Caco-2 (cell line): ENCODE results near the gene ANKFY1. TPM values are rescaled to one million over a fixed set of nuclear protein-coding genes. Genes with fewer than 3 reads are reported as not detected.

Source experiments
- BruUV-seq: library from RNA; stranded (reverse); fragments of 400-500 nt; replicated peaks from 2 replicates; lab custom pipeline; 2021; lab: Mats Ljungman, UMichigan
- CTCF ChIA-PET: fragments of 300-600 bp; sonication (Branson Sonifier 250); formaldehyde crosslinking; loops from one replicate; lab custom pipeline; 2022; ENCODE audit warnings: antibody characterized with exemption; lab: Charles Lee
- POLR2A ChIA-PET: fragments of 300-600 bp; sonication (Branson Sonifier 250); formaldehyde crosslinking; loops from one replicate; lab custom pipeline; 2022; ENCODE audit warnings: antibody characterized with exemption; lab: Charles Lee
- DNase-seq, 2 experiments: peaks; one replicate each; pipeline versions ENCODE4 v3.0.0 to v3.0.0-alpha.2; 2020 to 2022
- H3K27me3 ChIP-seq: replicated peaks from 2 replicates; pipeline ENCODE4 v1.6.0; 2011; ENCODE audit warnings: low read length; ENCODE audit not compliant: control insufficient read depth, insufficient read depth
- H3K36me3 ChIP-seq: 2 replicates; pipeline ENCODE4 v1.5.1; 2011; ENCODE audit warnings: low read length; ENCODE audit not compliant: control insufficient read depth, insufficient read depth
- H3K4me1 ChIP-seq: fragments of 250-450 bp; sonication (Bioruptor Pico); 2 replicates; pipeline ENCODE4 v1.5.1; 2020; ENCODE audit warnings: mild to moderate bottlenecking
- H3K4me3 ChIP-seq: 2 replicates; pipeline ENCODE4 v1.5.1; 2011; ENCODE audit warnings: low read depth, mild to moderate bottlenecking, control low read depth, low read length
- H3K9me3 ChIP-seq: fragments of 250-450 bp; sonication (Bioruptor Pico); 2 replicates; pipeline ENCODE4 v1.5.1; 2020; ENCODE audit warnings: mild to moderate bottlenecking, moderate library complexity
- H3K27ac Mint-ChIP-seq: one replicate; pipeline ENCODE4 v1.8.0; 2022; ENCODE audit warnings: mixed read lengths; ENCODE audit not compliant: unreplicated experiment
- H3K27me3 Mint-ChIP-seq: one replicate; pipeline ENCODE4 v1.8.0; 2022; ENCODE audit warnings: mixed read lengths; ENCODE audit not compliant: insufficient read depth, unreplicated experiment
- H3K36me3 Mint-ChIP-seq: one replicate; pipeline ENCODE4 v1.8.0; 2022; ENCODE audit warnings: mild to moderate bottlenecking, mixed read lengths; ENCODE audit not compliant: insufficient read depth, unreplicated experiment
- H3K4me1 Mint-ChIP-seq: one replicate; pipeline ENCODE4 v1.8.0; 2022; ENCODE audit warnings: low read depth, mixed read lengths; ENCODE audit not compliant: unreplicated experiment
- H3K4me3 Mint-ChIP-seq: one replicate; pipeline ENCODE4 v1.8.0; 2022; ENCODE audit warnings: mild to moderate bottlenecking, moderate library complexity, mixed read lengths; ENCODE audit not compliant: unreplicated experiment
- H3K9me3 Mint-ChIP-seq: one replicate; pipeline ENCODE4 v1.8.0; 2022; ENCODE audit warnings: mixed read lengths; ENCODE audit not compliant: unreplicated experiment
- CTCF ChIP-seq, 2 experiments: fragments of 200-600 bp in 1 of 2; IDR thresholded peaks; 1 replicate in 1 of 2; 2 replicates in 1 of 2; pipeline versions ENCODE4 v1.5.1 to v1.8.0; 2011 to 2022; ENCODE audit warnings: antibody characterized with exemption in 1 of 2, control low read depth in 1 of 2, inconsistent platforms in 1 of 2, low read depth in 1 of 2, low read length in 1 of 2, mild to moderate bottlenecking in 1 of 2, moderate library complexity in 1 of 2; ENCODE audit not compliant: insufficient read depth in 1 of 2, severe bottlenecking in 1 of 2, unreplicated experiment in 1 of 2
- intact Hi-C: fragments of 100-400 bp; cut with micrococcal nuclease; formaldehyde crosslinking; loops from one replicate; pipeline ENCODE4 v1.10.0; 2022; ENCODE audit not compliant: unreplicated experiment
- total RNA-seq: library from RNA; stranded (reverse); gene quantifications from 2 replicates; pipeline ENCODE4 v1.2.3, GENCODE V29; 2022

The ANKFY1 gene
- total RNA-seq, 1 experiment from 2014 or later = 25.0 TPM

DNA sequence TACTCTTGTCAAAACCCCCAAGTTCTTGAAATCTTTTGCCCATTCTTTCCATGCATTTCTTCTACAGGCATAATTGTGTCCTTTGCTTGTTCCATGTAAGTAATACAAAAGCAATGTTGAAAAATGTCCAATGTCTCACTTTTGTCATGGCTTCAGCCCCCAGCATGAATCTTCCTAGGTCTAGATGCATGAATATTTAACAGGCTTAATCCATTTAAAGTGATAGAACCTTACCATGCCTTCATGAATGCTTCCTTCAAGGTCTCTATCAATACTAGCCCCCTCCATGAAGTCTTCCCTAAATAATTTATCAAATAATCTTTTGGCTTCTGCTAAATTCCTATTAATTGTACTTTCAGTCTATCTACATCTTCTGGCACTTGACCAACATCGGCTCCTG, 46.1 kb upstream of the ANKFY1 start:
- DNase-seq = no peak
- Mint-ChIP-seq H3K27me3 (no peaks in the 10 kb centered on the region), H3K36me3 (peaks cover 5% of the 10 kb centered on the region), H3K9me3 (no peaks in the 10 kb centered on the region), H3K4me1 (no peaks in the 10 kb centered on the region), H3K27ac (no peak overlapping the region), H3K4me3 (no peak overlapping the region)
- intact Hi-C loops = no loop called here
- TF ChIP-seq CTCF (IDR thresholded peaks at IDR 0.05; ENCODE audit: insufficient read depth in 1 of 2, low read depth in 1 of 2, low read length in 1 of 2, severe bottlenecking in 1 of 2, unreplicated experiment in 1 of 2) = no peak
- Histone ChIP-seq H3K9me3 (no peaks in the 10 kb centered on the region), H3K36me3 (no peaks in the 10 kb centered on the region), H3K27me3 (no peaks in the 10 kb centered on the region), H3K4me1 (peaks cover 8% of the 10 kb centered on the region; the same call in 1 of the 2 replicates), H3K4me3 (no peak overlapping the region)
- CTCF ChIA-PET = no interaction called here
- BruUV-seq = no TSS peak
- POLR2A ChIA-PET = no interaction called here

- ChIA-PET POLR2A (no interaction called here), CTCF (no interaction called here)
- Mint-ChIP-seq H3K27me3 (no peaks in the 10 kb centered on the region), H3K4me3 (no peak overlapping the region), H3K9me3 (no peaks in the 10 kb centered on the region), H3K27ac (no peak overlapping the region), H3K4me1 (no peaks in the 10 kb centered on the region), H3K36me3 (peaks cover 5% of the 10 kb centered on the region)
- no TSS peak for BruUV-seq
- H3K9me3 ChIP-seq = no peaks in the 10 kb centered on the region
- H3K4me1 ChIP-seq = peaks cover 8% of the 10 kb centered on the region; the same call in 1 of the 2 replicates
- no peaks in the 10 kb centered on the region for H3K36me3 ChIP-seq
- no peak for DNase-seq
- intact Hi-C loops = no loop called here
- no peak for TF ChIP-seq CTCF (IDR thresholded peaks at IDR 0.05; ENCODE audit: insufficient read depth in 1 of 2, low read depth in 1 of 2, low read length in 1 of 2, severe bottlenecking in 1 of 2, unreplicated experiment in 1 of 2)
- no peaks in the 10 kb centered on the region for H3K27me3 ChIP-seq
- no peak overlapping the region for H3K4me3 ChIP-seq
These were observed 43.6 kb upstream of the ANKFY1 start for GRCh38 chr17:4307179-4307930.

DNA sequence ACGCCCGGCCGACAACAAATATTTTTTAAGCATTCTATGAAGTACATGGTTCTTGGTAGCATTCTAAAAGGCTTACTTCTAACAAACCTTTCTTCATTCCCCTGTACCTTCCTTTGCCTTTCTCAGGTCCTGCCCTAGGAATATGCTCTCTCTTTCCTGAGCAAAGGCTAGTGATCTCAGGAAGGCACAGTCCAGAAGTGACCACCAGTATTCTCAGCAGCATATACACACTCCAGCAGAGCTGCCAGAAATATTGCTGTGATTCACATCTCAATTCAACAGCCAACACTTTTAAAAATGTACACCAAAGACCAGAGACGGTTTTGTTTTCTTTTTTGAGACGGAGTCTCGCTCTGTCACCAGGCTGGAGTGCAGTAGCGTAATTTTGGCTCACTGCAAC, 41.4 kb upstream of the ANKFY1 start:
- Mint-ChIP-seq H3K36me3 (peaks cover 16% of the 10 kb centered on the region), H3K4me1 (no peaks in the 10 kb centered on the region), H3K27ac (no peak overlapping the region), H3K27me3 (no peaks in the 10 kb centered on the region), H3K9me3 (no peaks in the 10 kb centered on the region), H3K4me3 (no peak overlapping the region)
- Histone ChIP-seq H3K27me3 (no peaks in the 10 kb centered on the region), H3K4me3 (no peak overlapping the region), H3K4me1 (peaks cover 4% of the 10 kb centered on the region; the same call in 1 of the 2 replicates), H3K9me3 (no peaks in the 10 kb centered on the region), H3K36me3 (no peaks in the 10 kb centered on the region)
- BruUV-seq = no TSS peak
- ChIA-PET POLR2A (no interaction called here), CTCF (interaction anchor here (0.7 to 2.0 kb wide), 2 partner anchors 90 to 1712 kb away, joined by 4 to 6 read pairs; no protein-coding TSS in a partner anchor)
- DNase-seq = no peak
- intact Hi-C loops = no loop called here
- no peak for TF ChIP-seq CTCF (IDR thresholded peaks at IDR 0.05; ENCODE audit: insufficient read depth in 1 of 2, low read depth in 1 of 2, low read length in 1 of 2, severe bottlenecking in 1 of 2, unreplicated experiment in 1 of 2)
